ENCODE measurements around the gene NAA15.
"Not testable (repeated sequence)": the region's sequence is repeated elsewhere in the genome, so short reads cannot be mapped to it uniquely, and the experiment has no call there.

DNA sequence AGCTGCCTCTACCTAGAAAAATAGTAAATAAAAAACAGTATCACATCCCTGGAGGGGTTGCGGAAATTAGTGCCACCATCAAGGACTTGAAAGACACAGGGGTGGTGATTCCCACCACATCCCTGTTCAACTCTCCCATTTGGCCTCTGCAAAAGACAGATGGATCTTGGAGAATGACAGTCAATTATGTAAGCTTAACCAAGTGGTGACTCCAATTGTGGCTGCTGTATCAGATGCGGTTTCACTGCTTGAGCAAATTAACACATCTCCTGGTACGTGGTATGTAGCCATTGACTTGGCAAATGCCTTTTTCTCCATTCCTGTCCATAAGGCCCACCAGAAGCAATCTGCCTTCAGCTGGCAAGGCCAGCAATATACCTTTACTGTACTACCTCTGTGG is 143.6 kb downstream of the NAA15 start:
- TF ChIP-seq POLR2A (IDR thresholded peaks at IDR 0.05; ENCODE audit: low read length); GATA1 (IDR thresholded peaks at IDR 0.05; ENCODE audit: low read depth, low read length): not testable (repeated sequence)

Measured in erythroblast (primary cell).